A549 treated with Hydrocortisone at 1 μM for 4 hours (cell line): ENCODE measurements around the gene GATD1. TPM values are rescaled to one million over a fixed set of nuclear protein-coding genes. Genes with fewer than 3 reads are reported as not detected.

ENCODE experiments used
- total RNA-seq: library from RNA; stranded (reverse); fragments of 200-300 nt; extraction: Qiagen RNA extraction; gene quantifications from 5 replicates; pipeline ENCODE4 v1.2.3, GENCODE V29; 2022

Gene GATD1
- 37.2 to 46.9 TPM (median 43.5 TPM) in 5 replicates for total RNA-seq

GRCh38 chr11:777288-778255 is at the start of gene GATD1:
Gene GATD1 (minus strand): TSS chr11:777487. CDS start chr11:777462, 25 bp downstream.

GRCh38 chr11:818396-819128 is 41.3 kb upstream of the GATD1 start, which contains the start of gene PNPLA2:
Gene PNPLA2 (plus strand): TSS chr11:818914. CDS start chr11:819719, 805 bp downstream.

GRCh38 chr11:809287-810039 is 32.2 kb upstream of the GATD1 start, which contains the start of gene RPLP2:
Gene RPLP2 (plus strand): TSS chr11:809967. CDS start chr11:810235, 268 bp downstream.

GRCh38 chr11:798093-798713 is 20.9 kb upstream of the GATD1 start, which contains the start of gene SLC25A22:
Gene SLC25A22 (minus strand): TSS chr11:798281. CDS start chr11:795006, 3,275 bp downstream.

GRCh38 chr11:789943-790342 is 12.7 kb upstream of the GATD1 start, which contains the start of gene CEND1:
Gene CEND1 (minus strand): TSS chr11:790090. CDS start chr11:788576, 1,514 bp downstream.

GRCh38 chr11:747158-748006 is 29.9 kb downstream of the GATD1 start, which contains the start of gene TALDO1:
Gene TALDO1 (plus strand): TSS chr11:747464. CDS start chr11:747482, 18 bp downstream.

Other genes starting within 250 kb of the GATD1 start
- gene HRAS, start 241.9 kb downstream of the GATD1 start, total RNA-seq = 107 to 177 TPM (median 154 TPM) in 5 replicates
- gene LRRC56, start 240.0 kb downstream of the GATD1 start, total RNA-seq = 0.71 to 0.86 TPM (median 0.81 TPM) in 5 replicates
- gene LMNTD2, start 216.7 kb downstream of the GATD1 start, total RNA-seq = 1.9 to 2.8 TPM (median 2.7 TPM) in 5 replicates
- gene RASSF7, start 216.5 kb downstream of the GATD1 start, total RNA-seq = 50.5 to 64.1 TPM (median 51.3 TPM) in 5 replicates
- 34.9 to 36.8 TPM (median 35.7 TPM) in 5 replicates for gene PHRF1, start 201.0 kb downstream of the GATD1 start, total RNA-seq
- 6.2 to 7.7 TPM (median 6.8 TPM) in 5 replicates for gene IRF7, start 161.5 kb downstream of the GATD1 start, total RNA-seq
- gene CDHR5, start 152.5 kb downstream of the GATD1 start, total RNA-seq = 0.03 to 0.13 TPM (median 0.03 TPM) in 3 of 5 replicates, not detected in the others
- not detected in 5 replicates for gene SCT, start 150.3 kb downstream of the GATD1 start, total RNA-seq
- 0.10 to 0.31 TPM (median 0.22 TPM) in 5 replicates for gene DRD4, start 140.2 kb downstream of the GATD1 start, total RNA-seq
- 29.4 to 37.4 TPM (median 34.6 TPM) in 5 replicates for gene DEAF1, start 82.3 kb downstream of the GATD1 start, total RNA-seq
- gene TMEM80, start 81.7 kb downstream of the GATD1 start, total RNA-seq = 8.8 to 11.2 TPM (median 11.0 TPM) in 5 replicates
- 86.6 to 123 TPM (median 114 TPM) in 5 replicates for gene EPS8L2, start 71.3 kb downstream of the GATD1 start, total RNA-seq
- 392 to 415 TPM (median 399 TPM) in 5 replicates for gene TALDO1, start 30.0 kb downstream of the GATD1 start, total RNA-seq
- 1.4 to 2.8 TPM (median 2.4 TPM) in 5 replicates for gene CEND1, start 12.6 kb upstream of the GATD1 start, total RNA-seq
- gene SLC25A22, start 20.8 kb upstream of the GATD1 start, total RNA-seq = 27.4 to 34.4 TPM (median 31.1 TPM) in 5 replicates
- gene PIDD1, start 27.7 kb upstream of the GATD1 start, total RNA-seq = 10.1 to 14.2 TPM (median 13.5 TPM) in 5 replicates
- 1,408 to 2,641 TPM (median 2,478 TPM) in 5 replicates for gene RPLP2, start 32.5 kb upstream of the GATD1 start, total RNA-seq
- 37.4 to 59.4 TPM (median 57.4 TPM) in 5 replicates for gene PNPLA2, start 41.4 kb upstream of the GATD1 start, total RNA-seq
- 3.0 to 6.3 TPM (median 5.7 TPM) in 5 replicates for gene CRACR2B, start 50.4 kb upstream of the GATD1 start, total RNA-seq
- 809 to 892 TPM (median 846 TPM) in 5 replicates for gene CD151, start 55.5 kb upstream of the GATD1 start, total RNA-seq
- 474 to 756 TPM (median 614 TPM) in 5 replicates for gene POLR2L, start 65.0 kb upstream of the GATD1 start, total RNA-seq
- 139 to 194 TPM (median 190 TPM) in 5 replicates for gene TSPAN4, start 65.4 kb upstream of the GATD1 start, total RNA-seq
- gene CHID1, start 133.3 kb upstream of the GATD1 start, total RNA-seq = 69.2 to 82.1 TPM (median 73.1 TPM) in 5 replicates
- gene AP2A2, start 148.4 kb upstream of the GATD1 start, total RNA-seq = 31.5 to 37.2 TPM (median 34.2 TPM) in 5 replicates